Upper lobe of left lung (tissue), 4 donors: ENCODE measurements around the gene ACACB.

Experiments
- CTCF ChIP-seq, 6 experiments: fragments of 450-650 bp in 4 of 6; fragments of 200-600 bp in 2 of 6; sonication (generic) in 2 of 6; IDR thresholded peaks; one replicate each; pipeline ENCODE4 v1.5.1; 2016 to 2019; ENCODE audit warnings: antibody characterized with exemption in 6 of 6
- POLR2A ChIP-seq, 4 donors: fragments of 450-650 bp; IDR thresholded peaks; one replicate each; pipeline ENCODE4 v1.5.1; 2016 to 2017; ENCODE audit warnings: antibody characterized with exemption in 4 of 4, mild to moderate bottlenecking in 2 of 4
- POLR2AphosphoS5 ChIP-seq, 2 donors: sonication (generic); formaldehyde crosslinking; IDR thresholded peaks; one replicate each; pipeline ENCODE4 v1.5.1; 2017; ENCODE audit warnings: antibody characterized with exemption in 2 of 2

- TF ChIP-seq CTCF (IDR thresholded peaks at IDR 0.05) (no peak), POLR2A (IDR thresholded peaks at IDR 0.05) (no peak), POLR2AphosphoS5 (IDR thresholded peaks at IDR 0.05) (no peak)
These were observed 9.4 kb downstream of the ACACB start for GRCh38 chr12:109125791-109126190.
